ENCODE data around the gene SFXN5.

DNA sequence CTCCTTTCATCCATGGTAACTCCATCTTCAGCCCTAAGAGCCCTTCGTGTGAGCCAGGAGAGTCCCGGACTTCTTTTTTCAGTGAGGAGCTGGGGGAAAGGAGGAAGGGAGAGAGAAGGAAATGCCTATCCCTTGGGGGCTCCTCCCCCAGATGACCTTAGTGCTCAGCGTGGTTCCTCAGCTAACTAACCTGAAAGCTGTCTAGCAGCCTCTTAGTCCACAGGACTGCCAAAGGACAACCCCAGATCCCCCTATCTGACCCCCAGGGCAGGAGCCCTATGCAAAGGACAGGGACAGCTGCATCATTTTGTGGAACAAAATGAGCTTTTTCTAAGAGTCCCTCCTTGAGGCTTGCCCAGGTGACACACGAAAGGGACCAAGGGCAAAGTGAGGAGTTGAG lies 176.4 kb downstream of the SFXN5 start:
- TF ChIP-seq CTCF (IDR thresholded peaks at IDR 0.05; ENCODE audit: insufficient read depth, low read depth, low read length) (no peak), EZH2 (IDR thresholded peaks at IDR 0.05; ENCODE audit: insufficient read depth, low read length) (no peak)
